ENCODE results near the gene BID.

BID gene

GRCh38 chr22:17787716-17788330 is 13.6 kb upstream of the BID start:
- Histone ChIP-seq H3K4me3 (replicated peaks; ENCODE audit: insufficient read depth, low read length) (no peak overlapping the region), H3K27ac (replicated peaks) (no peak overlapping the region), H3K27me3 (ENCODE audit: insufficient read depth, poor library complexity, severe bottlenecking) (no peaks in the 10 kb centered on the region)
- peak in 1 of 2 experiments; percentile 65 for DNase-seq (ENCODE audit: low read depth in 1 of 2, low spot score in 1 of 2)
- TF ChIP-seq REST (IDR thresholded peaks at IDR 0.05; ENCODE audit: insufficient replicate concordance, low read depth), result no peak

- Histone ChIP-seq H3K27me3 (ENCODE audit: insufficient read depth, poor library complexity, severe bottlenecking) (no peaks in the 10 kb centered on the region), H3K27ac (replicated peaks) (no peak overlapping the region), H3K4me3 (replicated peaks; ENCODE audit: insufficient read depth, low read length) (no peak overlapping the region)
- no peak for DNase-seq (ENCODE audit: low read depth in 1 of 2, low spot score in 1 of 2)
- TF ChIP-seq REST (IDR thresholded peaks at IDR 0.05; ENCODE audit: insufficient replicate concordance, low read depth) (no peak), GABPA (IDR thresholded peaks at IDR 0.05; ENCODE audit: low read depth) (no peak), SPI1 (IDR thresholded peaks at IDR 0.05; ENCODE audit: borderline replicate concordance, low read depth) (no peak), CTCF (IDR thresholded peaks at IDR 0.05; ENCODE audit: insufficient read depth, low read length) (no peak), POLR2AphosphoS5 (IDR thresholded peaks at IDR 0.05; ENCODE audit: low read depth) (no peak)
Measured at GRCh38 chr22:17787241-17787640, 13.0 kb upstream of the BID start.

GRCh38 chr22:17786435-17787161 is 12.3 kb upstream of the BID start:
- DNase-seq (ENCODE audit: low read depth in 1 of 2, low spot score in 1 of 2), result no peak
- H3K4me3 ChIP-seq (replicated peaks; ENCODE audit: insufficient read depth, low read length), result no peak overlapping the region
- H3K27me3 ChIP-seq (ENCODE audit: insufficient read depth, poor library complexity, severe bottlenecking), result no peaks in the 10 kb centered on the region
- no peak overlapping the region for H3K27ac ChIP-seq (replicated peaks)
- TF ChIP-seq SPI1 (IDR thresholded peaks at IDR 0.05; ENCODE audit: borderline replicate concordance, low read depth), result no peak
- no peak for TF ChIP-seq POLR2AphosphoS5 (IDR thresholded peaks at IDR 0.05; ENCODE audit: low read depth)
- TF ChIP-seq GABPA (IDR thresholded peaks at IDR 0.05; ENCODE audit: low read depth), result no peak
- TF ChIP-seq REST (IDR thresholded peaks at IDR 0.05; ENCODE audit: insufficient replicate concordance, low read depth), result no peak
- no peak for TF ChIP-seq CTCF (IDR thresholded peaks at IDR 0.05; ENCODE audit: insufficient read depth, low read length)
